GM19239 (cell line): ENCODE results near the gene PARP8.

Source experiments
- DNase-seq: peaks from one replicate; pipeline ENCODE4 v3.0.0; 2011; ENCODE audit warnings: low spot score; ENCODE audit not compliant: insufficient read length
- FAIRE-seq: peaks from 2 replicates; lab custom pipeline; 2011; peaks lifted over from hg19 to GRCh38; lab: Jason Lieb, UNC

The PARP8 gene

DNA sequence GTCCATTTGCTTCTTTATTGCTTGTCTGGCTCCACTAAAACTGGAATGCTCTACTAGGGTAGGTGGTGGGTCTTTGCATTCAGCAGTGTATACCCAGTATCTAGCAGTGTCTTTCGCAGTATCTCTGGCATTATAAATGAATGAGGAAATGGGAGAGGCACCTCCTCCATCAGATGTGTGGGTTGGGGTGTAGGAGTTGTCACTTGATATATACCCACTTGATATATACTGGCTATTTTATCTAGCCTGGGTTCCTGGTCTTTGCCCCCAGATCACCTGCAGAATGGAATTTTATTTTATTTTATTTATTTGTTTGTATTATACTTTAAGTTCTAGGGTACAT lies 208.5 kb downstream of the PARP8 start:
- DNase-seq (no peak), FAIRE-seq (no peak)

- DNase-seq: no peak
- FAIRE-seq: no peak
These were observed 212.0 kb downstream of the PARP8 start for GRCh38 chr5:50878470-50878869.

DNA sequence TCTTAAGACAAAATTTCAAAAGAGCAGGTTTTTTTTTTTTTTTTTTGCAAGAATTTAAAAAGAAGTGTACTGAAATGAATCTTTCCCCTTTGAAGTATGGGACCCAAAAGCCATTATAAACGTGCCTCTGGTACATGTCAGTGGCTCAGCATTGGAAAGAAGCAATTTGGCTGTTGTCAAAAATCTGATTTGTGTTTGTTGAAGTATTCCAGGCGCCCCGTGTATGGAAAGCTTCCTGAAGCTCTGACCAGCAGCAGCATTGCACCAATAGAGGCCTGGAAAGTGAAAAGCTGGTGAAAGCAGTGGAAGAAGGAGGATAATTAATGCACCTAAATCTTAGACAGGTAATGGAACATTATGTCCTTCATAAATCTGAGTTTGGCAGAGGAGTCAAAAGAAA lies 215.0 kb downstream of the PARP8 start:
- FAIRE-seq (no peak), DNase-seq (no peak)

DNA sequence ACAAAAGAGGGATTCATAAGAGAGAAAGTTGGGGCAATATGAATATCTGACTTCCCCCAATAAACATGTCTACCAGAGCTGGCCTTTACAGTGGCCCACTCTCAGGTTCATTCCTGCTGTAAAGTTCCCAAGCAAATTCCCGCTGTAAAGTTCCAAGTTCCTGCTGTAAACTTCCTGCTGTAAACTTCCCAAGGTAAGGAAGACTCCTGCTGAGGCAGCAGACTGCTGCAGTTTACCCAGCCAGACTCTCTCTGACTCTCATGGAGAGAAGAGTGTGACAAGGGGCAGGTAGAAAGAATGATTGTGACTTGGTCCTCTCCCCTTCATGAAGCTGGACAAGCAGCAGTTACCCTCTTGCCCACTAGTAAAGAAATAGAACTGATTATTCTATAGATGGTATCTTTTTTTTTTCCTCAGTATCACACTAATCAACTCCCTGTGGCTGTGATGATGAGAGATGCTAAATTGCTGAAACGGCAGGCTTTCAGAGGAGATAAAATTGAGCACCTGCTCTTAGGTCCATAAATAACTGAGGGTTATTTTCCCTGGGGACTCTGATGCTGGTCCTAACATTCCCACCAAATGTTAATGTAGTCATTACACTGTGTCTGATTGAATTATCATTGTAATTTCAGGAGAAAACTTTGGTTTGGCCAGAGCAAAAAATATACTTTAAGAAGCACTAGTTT lies 220.4 kb downstream of the PARP8 start:
- DNase-seq: no peak
- no peak for FAIRE-seq

GRCh38 chr5:50887889-50888633 lies 221.6 kb downstream of the PARP8 start:
- FAIRE-seq (no peak), DNase-seq (no peak)

GRCh38 chr5:50888751-50889150 lies 222.3 kb downstream of the PARP8 start:
- no peak for DNase-seq
- no peak for FAIRE-seq

DNA sequence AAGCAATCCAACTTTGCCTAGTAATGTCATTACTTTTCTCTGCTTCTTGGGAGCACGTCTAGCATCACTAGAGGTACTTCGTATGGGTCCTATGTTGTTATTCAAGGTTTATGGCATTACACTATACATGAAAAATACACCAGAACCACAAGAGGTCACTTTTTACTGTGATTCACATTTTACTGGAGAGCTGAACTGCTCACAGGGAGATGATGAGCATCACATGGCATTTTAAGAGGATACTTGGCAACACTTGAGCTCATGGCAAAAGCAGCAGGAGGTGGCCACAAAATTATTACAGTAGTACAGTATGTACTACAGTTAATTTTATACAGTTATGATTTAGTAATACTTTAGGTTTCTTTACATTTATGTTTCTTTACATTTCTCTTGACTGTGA lies 223.4 kb downstream of the PARP8 start:
- DNase-seq: no peak
- no peak for FAIRE-seq
